Prostate gland (tissue), 2 donors: ENCODE data around the gene VRK3.

Experiments used
- POLR2AphosphoS5 ChIP-seq: sonication (generic); formaldehyde crosslinking; IDR thresholded peaks from one replicate; pipeline ENCODE4 v1.6.1; 2017; ENCODE audit warnings: antibody characterized with exemption
- TF ChIP-seq, protein P1 (sequence below), 4 experiments: fragments of 200-600 bp in 2 of 4; fragments of 450-650 bp in 2 of 4; sonication (generic) in 2 of 4; IDR thresholded peaks; 1 replicate in 3 of 4; 2 replicates in 1 of 4; pipeline ENCODE4 v1.5.1; 2016 to 2019; ENCODE audit warnings: antibody characterized with exemption in 4 of 4, mild to moderate bottlenecking in 2 of 4, moderate library complexity in 2 of 4

DNA sequence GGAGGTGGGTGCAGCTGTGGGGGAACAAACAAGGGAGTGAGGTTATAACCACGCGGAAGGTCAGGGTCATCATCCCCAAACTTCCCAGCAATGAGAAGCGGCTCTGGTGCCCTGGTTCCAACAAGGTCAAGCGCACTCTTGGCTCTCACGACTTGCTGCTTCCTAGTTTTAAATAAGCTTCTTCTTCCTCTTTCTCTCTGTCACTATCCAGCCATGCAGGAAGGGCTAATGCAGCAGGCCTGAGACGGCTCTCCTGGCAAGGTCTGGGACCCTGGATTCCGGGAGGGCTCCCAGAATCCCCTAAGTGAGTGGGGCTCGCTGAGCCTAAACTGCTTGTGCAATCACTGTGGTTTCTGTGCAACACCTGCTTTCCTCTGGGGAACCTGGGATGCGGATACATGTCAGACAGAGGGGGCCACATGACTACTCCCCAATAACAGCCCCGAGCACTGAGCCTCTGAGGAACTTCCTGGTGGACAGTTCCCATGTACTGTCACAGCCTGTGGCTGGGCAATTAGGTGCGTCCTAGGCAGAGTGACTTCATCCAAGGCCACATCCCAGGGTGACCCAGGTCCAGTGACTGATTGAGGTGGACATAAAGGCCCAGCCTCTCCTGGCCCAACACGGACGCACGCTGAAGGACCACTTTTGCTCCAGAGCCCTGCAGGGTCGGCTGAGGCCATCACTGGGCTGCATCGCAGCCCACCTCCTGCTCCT lies 24.2 kb downstream of the VRK3 start:
- no peak for TF ChIP-seq POLR2AphosphoS5
- TF ChIP-seq, protein P1, sequence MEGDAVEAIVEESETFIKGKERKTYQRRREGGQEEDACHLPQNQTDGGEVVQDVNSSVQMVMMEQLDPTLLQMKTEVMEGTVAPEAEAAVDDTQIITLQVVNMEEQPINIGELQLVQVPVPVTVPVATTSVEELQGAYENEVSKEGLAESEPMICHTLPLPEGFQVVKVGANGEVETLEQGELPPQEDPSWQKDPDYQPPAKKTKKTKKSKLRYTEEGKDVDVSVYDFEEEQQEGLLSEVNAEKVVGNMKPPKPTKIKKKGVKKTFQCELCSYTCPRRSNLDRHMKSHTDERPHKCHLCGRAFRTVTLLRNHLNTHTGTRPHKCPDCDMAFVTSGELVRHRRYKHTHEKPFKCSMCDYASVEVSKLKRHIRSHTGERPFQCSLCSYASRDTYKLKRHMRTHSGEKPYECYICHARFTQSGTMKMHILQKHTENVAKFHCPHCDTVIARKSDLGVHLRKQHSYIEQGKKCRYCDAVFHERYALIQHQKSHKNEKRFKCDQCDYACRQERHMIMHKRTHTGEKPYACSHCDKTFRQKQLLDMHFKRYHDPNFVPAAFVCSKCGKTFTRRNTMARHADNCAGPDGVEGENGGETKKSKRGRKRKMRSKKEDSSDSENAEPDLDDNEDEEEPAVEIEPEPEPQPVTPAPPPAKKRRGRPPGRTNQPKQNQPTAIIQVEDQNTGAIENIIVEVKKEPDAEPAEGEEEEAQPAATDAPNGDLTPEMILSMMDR (IDR thresholded peaks at IDR 0.05) = no peak
